Spinal cord (tissue), 10 donors: ENCODE results near the gene CDK1. TPM values are rescaled to one million over a fixed set of nuclear protein-coding genes. Genes with fewer than 3 reads are reported as not detected.
"Not testable (repeated sequence)": the region's sequence is repeated elsewhere in the genome, so short reads cannot be mapped to it uniquely, and the experiment has no call there.

ENCODE experiments used
- DNase-seq, 6 donors: peaks; one replicate each; pipeline versions ENCODE4 v3.0.0 to v3.0.0-alpha.2; 2013 to 2015; ENCODE audit warnings: low spot score in 6 of 6, low read depth in 4 of 6
- H3K27ac ChIP-seq: one replicate; pipeline ENCODE4 v1.5.1; 2013; ENCODE audit warnings: low read depth, low read length, control low read depth
- H3K27me3 ChIP-seq: one replicate; pipeline ENCODE4 v1.6.1; 2013; ENCODE audit warnings: low read length; ENCODE audit not compliant: control insufficient read depth, insufficient read depth
- H3K36me3 ChIP-seq: one replicate; pipeline ENCODE4 v1.6.1; 2013; ENCODE audit warnings: low read length; ENCODE audit not compliant: control insufficient read depth, insufficient read depth
- H3K4me1 ChIP-seq: one replicate; pipeline ENCODE4 v1.6.1; 2013; ENCODE audit warnings: low read length; ENCODE audit not compliant: control insufficient read depth, insufficient read depth
- H3K4me3 ChIP-seq: one replicate; pipeline ENCODE4 v1.5.1; 2013; ENCODE audit warnings: low read depth, low read length, control low read depth
- H3K9me3 ChIP-seq: one replicate; pipeline ENCODE4 v1.6.1; 2013; ENCODE audit warnings: low read length; ENCODE audit not compliant: control insufficient read depth, insufficient read depth
- WGBS: methylation state at CpG from one replicate; pipeline ENCODE4 v1.1.5; 2013; ENCODE audit warnings: missing lambda C conversion rate; ENCODE audit not compliant: insufficient coverage; 5-methylcytosine and 5-hydroxymethylcytosine counted together
- polyA plus RNA-seq, 2 donors: library from polyadenylated mRNA; unstranded; fragments of 120-200 nt; gene quantifications; one replicate each; pipeline ENCODE4 v1.2.1, GENCODE V29; 2013; ENCODE audit not compliant: insufficient read length in 2 of 2
- total RNA-seq, 2 donors: library from RNA; depleted of rRNA in 1 of 2; stranded (reverse); fragments of 120-200 nt in 1 of 2; fragments of >200 nt in 1 of 2; gene quantifications; one replicate each; pipeline versions ENCODE4 v1.2.3 to v1.2.4, GENCODE V29; 2013 to 2014
- donor health status: healthy.

The CDK1 gene
- total and polyA plus RNA-seq, 4 donors = 38.7 to 49.0 (median 45.0) TPM

- H3K9me3 ChIP-seq, H3K4me1 ChIP-seq, H3K27ac ChIP-seq, H3K36me3 ChIP-seq, H3K4me3 ChIP-seq, DNase-seq, H3K27me3 ChIP-seq: not testable (repeated sequence)
- WGBS = no CpG with 5 or more reads among the region's 10 CpGs
Measured at GRCh38 chr10:60841227-60841626, 62.9 kb downstream of the CDK1 start.

GRCh38 chr10:60842694-60843093 lies 64.4 kb downstream of the CDK1 start:
- Histone ChIP-seq H3K4me3 (no peak overlapping the region), H3K27ac (no peak overlapping the region), H3K4me1 (no peaks in the 10 kb centered on the region), H3K9me3 (no peaks in the 10 kb centered on the region), H3K36me3 (no peaks in the 10 kb centered on the region), H3K27me3 (no peaks in the 10 kb centered on the region)
- 100% methylated on average over 1 of the region's 1 CpG for WGBS
- no peak for DNase-seq

Other genes with a start within 250 kb of the CDK1 start
- gene RHOBTB1, start 165.7 kb downstream of the CDK1 start, total RNA-seq = 10 to 100 TPM; 18.1 to 55.4 TPM
- gene RHOBTB1, start 165.7 kb downstream of the CDK1 start, polyA plus RNA-seq = 10 to 100 TPM; 16.7 to 19.8 TPM